ENCODE data around the gene SPDYE2B.
"Not testable (repeated sequence)": the region's sequence is repeated elsewhere in the genome, so short reads cannot be mapped to it uniquely, and the experiment has no call there.

SPDYE2B gene

DNA sequence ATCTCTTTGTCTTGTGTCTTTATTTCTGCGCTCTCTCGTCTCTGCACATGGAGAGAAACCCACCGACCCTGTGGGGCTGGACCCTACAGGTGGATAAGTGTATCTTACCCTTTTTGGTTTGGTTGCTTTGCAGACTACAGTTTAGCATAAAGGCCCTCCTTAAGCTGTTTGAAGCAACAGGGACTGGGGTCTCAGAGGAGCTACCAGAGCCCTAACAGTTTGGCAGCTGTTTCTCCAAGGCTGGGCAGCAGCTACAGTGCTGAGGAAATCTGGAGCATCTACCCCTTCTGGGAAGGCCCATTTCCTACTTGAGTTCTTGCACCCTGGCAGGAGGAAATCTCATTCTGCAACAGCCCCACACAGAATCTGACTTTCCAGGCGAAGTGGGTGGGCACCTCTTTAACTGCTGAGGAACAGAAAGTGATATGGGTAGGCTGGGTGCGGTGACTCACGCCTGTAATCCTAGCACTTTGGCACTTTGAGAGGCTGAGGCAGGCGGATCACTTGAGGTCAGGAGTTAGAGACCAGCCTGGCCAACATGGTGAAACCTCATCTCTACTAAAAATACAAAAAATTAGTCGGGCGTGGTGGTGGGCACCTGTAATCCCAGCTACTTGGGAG is 23.4 kb downstream of the SPDYE2B start:
- not testable (repeated sequence) for H2BK120ac ChIP-seq (ENCODE audit: insufficient read depth, low read length, poor library complexity); H3K4ac ChIP-seq (ENCODE audit: low read depth, low read length); H3K36me3 ChIP-seq (ENCODE audit: control insufficient read depth in 1 of 2, insufficient read depth in 2 of 2, low read length in 2 of 2); H3K79me1 ChIP-seq (ENCODE audit: low read length); H3K79me2 ChIP-seq (ENCODE audit: control insufficient read depth, insufficient read depth, low read length, poor library complexity); H3K27ac ChIP-seq (ENCODE audit: low read depth, low read length); H3K4me2 ChIP-seq (ENCODE audit: low read length); H3K27me3 ChIP-seq (ENCODE audit: insufficient read depth, low read length); H4K91ac ChIP-seq (ENCODE audit: low read depth, low read length); H3K18ac ChIP-seq (ENCODE audit: low read length); H3K14ac ChIP-seq (ENCODE audit: low read length); H3K4me3 ChIP-seq (ENCODE audit: low read depth, low read length); DNase-seq; H2BK5ac ChIP-seq (ENCODE audit: low read depth, low read length, poor library complexity); H2BK12ac ChIP-seq (ENCODE audit: low read length); H3K23ac ChIP-seq (ENCODE audit: low read length); H3K4me1 ChIP-seq (ENCODE audit: control insufficient read depth in 1 of 2, insufficient read depth in 2 of 2, low read length in 2 of 2); H3K9ac ChIP-seq (ENCODE audit: low read length); H4K12ac ChIP-seq (ENCODE audit: low read depth, low read length); H4K8ac ChIP-seq (ENCODE audit: low read depth, low read length); H2AK5ac ChIP-seq (ENCODE audit: low read length); H2AFZ ChIP-seq (ENCODE audit: insufficient read depth, low read length, poor library complexity); H3K9me3 ChIP-seq (ENCODE audit: insufficient read depth, low read depth, low read length)
- no CpG with 5 or more reads among the region's 9 CpGs for WGBS (ENCODE audit: extremely low coverage, insufficient coverage, insufficient read length)

DNA sequence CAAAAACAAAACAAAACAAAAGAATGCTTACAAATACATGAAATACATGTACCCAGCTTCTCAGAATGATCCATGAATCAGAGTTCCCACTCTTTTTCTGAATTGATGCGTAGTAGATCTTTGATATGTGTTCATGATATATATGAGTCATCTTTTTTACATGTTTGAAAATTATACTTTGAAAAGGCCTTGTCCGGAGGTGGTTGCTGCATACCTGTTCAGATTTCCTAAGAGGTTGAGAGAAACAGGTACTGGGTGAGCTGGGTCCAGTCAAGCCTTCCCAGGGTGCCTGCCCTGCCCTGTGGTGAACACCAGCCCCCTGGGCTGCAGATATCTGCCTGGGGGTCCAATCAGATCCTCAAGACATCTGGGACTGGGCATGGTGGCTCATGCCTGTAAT is 25.4 kb downstream of the SPDYE2B start:
- not testable (repeated sequence) for DNase-seq; H2BK5ac ChIP-seq (ENCODE audit: low read depth, low read length, poor library complexity); H3K27me3 ChIP-seq (ENCODE audit: insufficient read depth, low read length); H2AFZ ChIP-seq (ENCODE audit: insufficient read depth, low read length, poor library complexity); H3K14ac ChIP-seq (ENCODE audit: low read length); H3K79me1 ChIP-seq (ENCODE audit: low read length); H3K18ac ChIP-seq (ENCODE audit: low read length); H3K27ac ChIP-seq (ENCODE audit: low read depth, low read length); H2AK5ac ChIP-seq (ENCODE audit: low read length); H4K91ac ChIP-seq (ENCODE audit: low read depth, low read length); H3K4me2 ChIP-seq (ENCODE audit: low read length); H4K8ac ChIP-seq (ENCODE audit: low read depth, low read length); H2BK120ac ChIP-seq (ENCODE audit: insufficient read depth, low read length, poor library complexity); H3K23ac ChIP-seq (ENCODE audit: low read length); H3K4ac ChIP-seq (ENCODE audit: low read depth, low read length); H3K36me3 ChIP-seq (ENCODE audit: control insufficient read depth in 1 of 2, insufficient read depth in 2 of 2, low read length in 2 of 2); H3K9me3 ChIP-seq (ENCODE audit: insufficient read depth, low read depth, low read length); H4K12ac ChIP-seq (ENCODE audit: low read depth, low read length); H3K4me3 ChIP-seq (ENCODE audit: low read depth, low read length); H2BK12ac ChIP-seq (ENCODE audit: low read length); H3K79me2 ChIP-seq (ENCODE audit: control insufficient read depth, insufficient read depth, low read length, poor library complexity); H3K4me1 ChIP-seq (ENCODE audit: control insufficient read depth in 1 of 2, insufficient read depth in 2 of 2, low read length in 2 of 2); H3K9ac ChIP-seq (ENCODE audit: low read length)
- no CpG with 5 or more reads among the region's 2 CpGs for WGBS (ENCODE audit: extremely low coverage, insufficient coverage, insufficient read length)

DNA sequence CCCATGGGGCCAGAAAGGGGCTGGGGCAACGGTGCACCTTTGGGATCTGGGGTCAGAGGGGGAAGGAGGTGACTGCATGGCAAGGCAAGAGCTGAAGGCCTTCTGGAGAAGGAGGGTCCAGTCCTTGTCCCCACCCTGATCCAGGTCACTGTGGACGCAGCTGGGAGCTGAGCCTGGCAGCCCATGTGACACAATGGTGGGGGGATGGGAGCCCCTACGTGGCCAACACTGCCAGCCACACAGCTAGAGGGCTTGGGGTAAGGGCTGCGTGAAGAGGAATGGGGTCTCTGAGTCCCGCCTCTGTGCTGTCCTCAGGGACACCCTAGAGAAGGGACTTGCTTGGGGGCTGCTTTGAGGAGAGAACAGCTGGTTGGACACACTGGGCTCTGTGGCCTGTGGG is 30.7 kb downstream of the SPDYE2B start:
- not testable (repeated sequence) for H3K27me3 ChIP-seq (ENCODE audit: insufficient read depth, low read length); H3K23ac ChIP-seq (ENCODE audit: low read length); H3K18ac ChIP-seq (ENCODE audit: low read length); H4K8ac ChIP-seq (ENCODE audit: low read depth, low read length); H2BK120ac ChIP-seq (ENCODE audit: insufficient read depth, low read length, poor library complexity); H4K91ac ChIP-seq (ENCODE audit: low read depth, low read length); H3K36me3 ChIP-seq (ENCODE audit: control insufficient read depth in 1 of 2, insufficient read depth in 2 of 2, low read length in 2 of 2); H3K4me3 ChIP-seq (ENCODE audit: low read depth, low read length); H3K9me3 ChIP-seq (ENCODE audit: insufficient read depth, low read depth, low read length); H4K12ac ChIP-seq (ENCODE audit: low read depth, low read length); H3K4ac ChIP-seq (ENCODE audit: low read depth, low read length); DNase-seq; H2BK12ac ChIP-seq (ENCODE audit: low read length); H3K79me1 ChIP-seq (ENCODE audit: low read length); H2AK5ac ChIP-seq (ENCODE audit: low read length); H2AFZ ChIP-seq (ENCODE audit: insufficient read depth, low read length, poor library complexity); H3K14ac ChIP-seq (ENCODE audit: low read length); H3K9ac ChIP-seq (ENCODE audit: low read length); H3K4me2 ChIP-seq (ENCODE audit: low read length); H3K4me1 ChIP-seq (ENCODE audit: control insufficient read depth in 1 of 2, insufficient read depth in 2 of 2, low read length in 2 of 2); H3K79me2 ChIP-seq (ENCODE audit: control insufficient read depth, insufficient read depth, low read length, poor library complexity); H2BK5ac ChIP-seq (ENCODE audit: low read depth, low read length, poor library complexity); H3K27ac ChIP-seq (ENCODE audit: low read depth, low read length)
- no CpG with 5 or more reads among the region's 5 CpGs for WGBS (ENCODE audit: extremely low coverage, insufficient coverage, insufficient read length)

DNA sequence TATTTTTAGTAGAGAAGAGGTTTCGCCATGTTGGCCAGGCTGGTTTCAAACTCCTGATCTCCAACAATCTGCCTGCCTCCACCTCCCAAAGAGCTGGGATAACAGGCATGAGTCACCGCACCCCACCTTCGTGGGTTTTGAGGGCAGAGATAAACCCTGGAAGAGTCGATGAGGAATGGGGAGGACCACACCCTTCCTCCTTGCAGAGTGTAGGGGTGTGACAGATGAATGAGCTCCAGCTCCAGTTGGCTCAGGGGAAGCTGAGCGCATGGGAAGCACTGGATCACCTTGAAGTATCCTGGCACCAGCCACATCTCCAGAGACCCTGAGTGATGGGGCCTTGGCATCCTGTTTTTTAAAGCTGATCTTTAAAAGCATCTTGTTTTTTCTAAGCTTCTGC is 32.4 kb downstream of the SPDYE2B start:
- H3K23ac ChIP-seq (ENCODE audit: low read length); H4K12ac ChIP-seq (ENCODE audit: low read depth, low read length); H3K4me2 ChIP-seq (ENCODE audit: low read length); H3K27me3 ChIP-seq (ENCODE audit: insufficient read depth, low read length); H3K4me1 ChIP-seq (ENCODE audit: control insufficient read depth in 1 of 2, insufficient read depth in 2 of 2, low read length in 2 of 2); DNase-seq; H3K9me3 ChIP-seq (ENCODE audit: insufficient read depth, low read depth, low read length); H3K4me3 ChIP-seq (ENCODE audit: low read depth, low read length); H3K18ac ChIP-seq (ENCODE audit: low read length); H3K14ac ChIP-seq (ENCODE audit: low read length); H3K79me2 ChIP-seq (ENCODE audit: control insufficient read depth, insufficient read depth, low read length, poor library complexity); H3K36me3 ChIP-seq (ENCODE audit: control insufficient read depth in 1 of 2, insufficient read depth in 2 of 2, low read length in 2 of 2); H2AK5ac ChIP-seq (ENCODE audit: low read length); H4K8ac ChIP-seq (ENCODE audit: low read depth, low read length); H3K9ac ChIP-seq (ENCODE audit: low read length); H2AFZ ChIP-seq (ENCODE audit: insufficient read depth, low read length, poor library complexity); H3K79me1 ChIP-seq (ENCODE audit: low read length); H2BK5ac ChIP-seq (ENCODE audit: low read depth, low read length, poor library complexity); H2BK120ac ChIP-seq (ENCODE audit: insufficient read depth, low read length, poor library complexity); H2BK12ac ChIP-seq (ENCODE audit: low read length); H3K27ac ChIP-seq (ENCODE audit: low read depth, low read length); H4K91ac ChIP-seq (ENCODE audit: low read depth, low read length); H3K4ac ChIP-seq (ENCODE audit: low read depth, low read length): not testable (repeated sequence)
- no CpG with 5 or more reads among the region's 5 CpGs for WGBS (ENCODE audit: extremely low coverage, insufficient coverage, insufficient read length)

Data from trophoblast cell (in vitro differentiated cells and primary cell).